HEK293 (cell line): ENCODE data around the gene XPNPEP1.

ENCODE experiments used
- ZNF366 ChIP-seq: fragments of 450-650 bp; formaldehyde crosslinking; conservative IDR thresholded peaks from 2 replicates; pipeline ENCODE4 v1.5.1; 2016; ENCODE audit warnings: missing biosample characterization, missing genetic modification characterization
- ZNF776 ChIP-seq: fragments of 450-650 bp; formaldehyde crosslinking; IDR thresholded peaks from 2 replicates; pipeline ENCODE4 v1.5.0; 2017; ENCODE audit warnings: missing biosample characterization, missing genetic modification characterization, borderline replicate concordance
- ZNF777 ChIP-seq: fragments of 450-650 bp; formaldehyde crosslinking; IDR thresholded peaks from 2 replicates; pipeline ENCODE4 v1.5.1; 2017; ENCODE audit warnings: missing biosample characterization, missing genetic modification characterization, borderline replicate concordance
- ZNF785 ChIP-seq: fragments of 450-650 bp; formaldehyde crosslinking; IDR thresholded peaks from 2 replicates; pipeline ENCODE4 v1.5.1; 2016; ENCODE audit warnings: missing biosample characterization, missing genetic modification characterization

GRCh38 chr10:109953766-109954165 is 30.5 kb upstream of the XPNPEP1 start:
- TF ChIP-seq ZNF776 (tag by site-specific recombination) (no peak), ZNF366 (tag by site-specific recombination) (no peak), ZNF777 (tag by site-specific recombination) (no peak), ZNF785 (tag by site-specific recombination) (no peak)
